Right lobe of liver (tissue), 6 donors: ENCODE data around the gene HDAC4. TPM values are rescaled to one million over a fixed set of nuclear protein-coding genes. Genes with fewer than 3 reads are reported as not detected.

Source experiments
- ATAC-seq, 4 donors: fragments of 200-7000 bp; cut with Tn5 transposase; one replicate each; pipeline ENCODE4 v1.9.1; 2020; ENCODE audit warnings: mild to moderate bottlenecking in 4 of 4, moderate library complexity in 4 of 4
- DNase-seq, 3 donors: peaks; one replicate each; pipeline ENCODE4 v3.0.0-alpha.2; 2020
- H3K27ac ChIP-seq, 3 donors: fragments of 200-600 bp; one replicate each; pipeline ENCODE4 v1.8.0; 2022
- H3K27me3 ChIP-seq, 2 donors: fragments of 200-600 bp; one replicate each; pipeline ENCODE4 v1.8.0; 2022
- H3K36me3 ChIP-seq, 4 donors: fragments of 200-600 bp; sonication (generic) in 1 of 4; one replicate each; pipeline versions ENCODE4 v1.5.1 to v1.8.0; 2017 to 2022; ENCODE audit warnings: control low read depth in 1 of 4
- H3K4me1 ChIP-seq, 4 donors: fragments of 200-600 bp; sonication (generic) in 1 of 4; one replicate each; pipeline versions ENCODE4 v1.5.1 to v1.8.0; 2017 to 2022; ENCODE audit warnings: control low read depth in 1 of 4
- H3K4me3 ChIP-seq, 3 donors: fragments of 200-600 bp; one replicate each; pipeline ENCODE4 v1.8.0; 2022
- H3K9me3 ChIP-seq, 4 donors: fragments of 200-600 bp; sonication (generic) in 1 of 4; one replicate each; pipeline versions ENCODE4 v1.5.1 to v1.8.0; 2017 to 2022; ENCODE audit warnings: control low read depth in 1 of 4
- CTCF ChIP-seq, 4 donors: fragments of 200-600 bp in 3 of 4; fragments of 450-650 bp in 1 of 4; IDR thresholded peaks; one replicate each; pipeline versions ENCODE4 v1.5.1 to v1.8.0; 2016 to 2022; ENCODE audit warnings: antibody characterized with exemption in 4 of 4, mild to moderate bottlenecking in 2 of 4
- POLR2A ChIP-seq: fragments of 450-650 bp; IDR thresholded peaks from one replicate; pipeline ENCODE4 v1.6.1; 2017; ENCODE audit warnings: antibody characterized with exemption, mild to moderate bottlenecking
- WGBS: methylation state at CpG from one replicate; pipeline ENCODE4 v1.1.6; 2018; ENCODE audit warnings: low coverage, low lambda C conversion rate; ENCODE audit not compliant: insufficient coverage; ENCODE audit errors: missing lambda C conversion rate; 5-methylcytosine and 5-hydroxymethylcytosine counted together
- intact Hi-C, 2 donors: fragments of 100-400 bp; cut with DNase I; formaldehyde crosslinking; loops; one replicate each; pipeline versions ENCODE4 v1.11.2 to v1.14.1; 2022
- total RNA-seq, 6 experiments: library from RNA; depleted of rRNA in 2 of 6; stranded (reverse); fragments of >200 nt in 2 of 6; fragmentation: NEBNext Ultra II Directional in 3 of 6; extraction: Animal tissue kit (Norgen Biotek cat#: 25700) in 3 of 6; gene quantifications; one replicate each; pipeline versions ENCODE4 v1.1.0 to v1.2.4, GENCODE V29; 2016 to 2023
- donor health status: DM: no; HTN: yes; CAD: no.
- donor health status: DM: no; HTN: no; CAD: no.
- donor health status: DM: no; HTN: no; CAD: no.
- donor health status: DM: no; HTN: yes; CAD: no.
- donor health status: DM: no; HTN: yes; CAD: no.

The HDAC4 gene
- total RNA-seq, 6 experiments from 2014 or later = 8.9 to 22.4 (median 14.7) TPM

- DNase-seq (no peak), ATAC-seq (no peak)
- Histone ChIP-seq H3K27me3 (no peaks in the 10 kb centered on the region), H3K27ac (no peak overlapping the region), H3K4me1 (peaks cover 0 to 10% (median 4%) of the 10 kb centered on the region in 4 donors), H3K36me3 (no peaks in the 10 kb centered on the region), H3K9me3 (no peaks in the 10 kb centered on the region), H3K4me3 (no peak overlapping the region)
- TF ChIP-seq POLR2A (no peak), CTCF (IDR thresholded peaks at IDR 0.05) (peak in 3 of 4 donors; percentile 22 to 36 (median 25))
- 44% methylated on average over 5 of the region's 19 CpGs for WGBS
- intact Hi-C loops = no loop called here
Measured at GRCh38 chr2:239396881-239397681, 3.7 kb downstream of the HDAC4 start.

- intact Hi-C loops = no loop called here
- H3K4me3 ChIP-seq = no peak overlapping the region
- H3K4me1 ChIP-seq = peaks cover 0 to 10% (median 4%) of the 10 kb centered on the region in 4 donors
- no peaks in the 10 kb centered on the region for H3K9me3 ChIP-seq
- peak in 1 of 3 donors; percentile 23 for DNase-seq
- H3K27ac ChIP-seq = no peak overlapping the region
- no peaks in the 10 kb centered on the region for H3K27me3 ChIP-seq
- WGBS = 78% methylated on average over 6 of the region's 6 CpGs
- no peak for TF ChIP-seq CTCF (IDR thresholded peaks at IDR 0.05)
- TF ChIP-seq POLR2A = no peak
- no peaks in the 10 kb centered on the region for H3K36me3 ChIP-seq
- no peak for ATAC-seq
Measured at GRCh38 chr2:239395524-239395923, 5.3 kb downstream of the HDAC4 start.

- no peaks in the 10 kb centered on the region for H3K9me3 ChIP-seq
- no peak overlapping the region for H3K27ac ChIP-seq
- H3K4me3 ChIP-seq = no peak overlapping the region
- intact Hi-C loops = no loop called here
- no peak for ATAC-seq
- H3K36me3 ChIP-seq = no peaks in the 10 kb centered on the region
- peaks cover 0 to 10% (median 4%) of the 10 kb centered on the region in 4 donors for H3K4me1 ChIP-seq
- 60% methylated on average over 1 of the region's 1 CpG for WGBS
- H3K27me3 ChIP-seq = no peaks in the 10 kb centered on the region
- DNase-seq = peak in 1 of 3 donors; percentile 25
- TF ChIP-seq POLR2A (no peak), CTCF (IDR thresholded peaks at IDR 0.05) (no peak)
Measured at GRCh38 chr2:239394978-239395377, 5.8 kb downstream of the HDAC4 start.

GRCh38 chr2:239394346-239394945 lies 6.4 kb downstream of the HDAC4 start:
- Histone ChIP-seq H3K27me3 (no peaks in the 10 kb centered on the region), H3K36me3 (no peaks in the 10 kb centered on the region), H3K4me3 (no peak overlapping the region), H3K9me3 (no peaks in the 10 kb centered on the region), H3K27ac (no peak overlapping the region), H3K4me1 (peaks cover 0 to 10% (median 4%) of the 10 kb centered on the region in 4 donors)
- ATAC-seq (no peak), DNase-seq (peak in 1 of 3 donors; percentile 34)
- intact Hi-C loops = no loop called here
- 95% methylated on average over 11 of the region's 11 CpGs for WGBS
- no peak for TF ChIP-seq POLR2A
- no peak for TF ChIP-seq CTCF (IDR thresholded peaks at IDR 0.05)
